Measurements from ENCODE around the gene SLC23A1. TPM values are rescaled to one million over a fixed set of nuclear protein-coding genes. Genes with fewer than 3 reads are reported as not detected.

SLC23A1 gene
- total and polyA plus RNA-seq, 9 of the 15 experiments (the other 6 are each of a cell fraction or from before 2014, with no cell fraction given) = 0.03 to 0.20 (median 0.05) TPM; not detected in 5

DNA sequence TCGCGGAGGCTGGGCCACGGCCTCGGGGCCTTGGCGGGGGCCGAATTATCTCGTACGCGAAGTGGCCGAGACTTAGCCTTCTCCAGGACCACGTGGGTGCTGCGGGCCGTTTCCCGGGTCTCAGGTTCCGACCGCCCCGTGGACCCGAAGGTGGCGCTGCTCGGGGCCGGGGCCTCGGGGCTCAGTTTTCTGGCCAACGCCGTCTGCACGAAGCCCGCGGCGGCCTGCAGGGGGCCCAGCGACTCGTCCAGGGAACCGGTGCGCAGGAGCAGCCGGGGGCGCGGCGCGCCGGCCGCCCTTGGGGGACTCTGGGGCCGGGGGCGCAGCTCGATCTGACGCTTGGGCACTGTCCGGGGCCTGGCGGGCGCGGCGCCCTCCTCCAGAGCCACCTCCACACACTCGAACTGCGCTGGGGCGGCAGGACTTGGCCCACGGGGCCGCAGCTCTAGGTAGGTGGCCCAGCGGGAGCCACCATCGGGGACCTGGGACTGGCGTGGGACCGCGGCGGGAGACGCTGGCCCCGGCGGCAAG is 11.1 kb upstream of the SLC23A1 start:
- H3K27ac ChIP-seq (ENCODE audit: extremely low read depth, low read depth, low read length) = no peak overlapping the region
- ChIA-PET POLR2A (no interaction called here), CTCF (ENCODE audit: low intra/inter-chr PET ratio) (no interaction called here)
- H3K4me3 ChIP-seq = no peak overlapping the region
- no peak overlapping the region for H2AFZ ChIP-seq (ENCODE audit: low read depth, low read length)
- no peaks in the 10 kb centered on the region for H3K36me3 ChIP-seq (ENCODE audit: control insufficient read depth, insufficient read depth, low read length)
- ATAC-seq = no peak
- H3K9me3 ChIP-seq (replicated peaks; ENCODE audit: control insufficient read depth, insufficient read depth, low read depth, low read length) = no peaks in the 10 kb centered on the region; the same call in 1 of the 2 replicates
- 97% methylated on average over 22 of the region's 62 CpGs for WGBS (ENCODE audit: insufficient coverage, low coverage, missing lambda C conversion rate)
- H3K79me2 ChIP-seq (ENCODE audit: control insufficient read depth, insufficient read depth, low read length) = no peaks in the 10 kb centered on the region
- peaks cover 7 to 13% of the 10 kb centered on the region in 2 experiments for H3K4me1 ChIP-seq (replicated peaks in 1 of 2; ENCODE audit: control insufficient read depth in 2 of 2, insufficient read depth in 2 of 2, low read length in 2 of 2)
- TF ChIP-seq NCOA6 (IDR thresholded peaks at IDR 0.05) = no peak
- TF ChIP-seq POLR2G (IDR thresholded peaks at IDR 0.05; ENCODE audit: low read depth, low read length) = 0 out of 2 replicates have a peak, but pooled peaks have one; percentile 36
- DNase-seq (ENCODE audit: extremely low read depth in 1 of 4, low spot score in 3 of 4) = no peak
- no peak overlapping the region for H3K4me2 ChIP-seq (ENCODE audit: insufficient read depth, low read length)
- H3K9me1 ChIP-seq (ENCODE audit: control insufficient read depth, insufficient read depth, low read length) = no peaks in the 10 kb centered on the region
- in situ Hi-C loops (cut with MboI) (no loop called here), intact Hi-C loops (cut with micrococcal nuclease) (no loop called here)
- H3K9ac ChIP-seq (ENCODE audit: insufficient read depth in 1 of 2, low read depth in 2 of 2, low read length in 2 of 2) = no peak overlapping the region
- no peaks in the 10 kb centered on the region for H4K20me1 ChIP-seq (replicated peaks; ENCODE audit: control insufficient read depth, insufficient read depth, low read length)
- no peaks in the 10 kb centered on the region for H3K27me3 ChIP-seq (ENCODE audit: control insufficient read depth in 2 of 2, insufficient read depth in 2 of 2, low read length in 2 of 2)
- no TSS peak for BruUV-seq (replicated peaks)
- no peak for FAIRE-seq

DNA sequence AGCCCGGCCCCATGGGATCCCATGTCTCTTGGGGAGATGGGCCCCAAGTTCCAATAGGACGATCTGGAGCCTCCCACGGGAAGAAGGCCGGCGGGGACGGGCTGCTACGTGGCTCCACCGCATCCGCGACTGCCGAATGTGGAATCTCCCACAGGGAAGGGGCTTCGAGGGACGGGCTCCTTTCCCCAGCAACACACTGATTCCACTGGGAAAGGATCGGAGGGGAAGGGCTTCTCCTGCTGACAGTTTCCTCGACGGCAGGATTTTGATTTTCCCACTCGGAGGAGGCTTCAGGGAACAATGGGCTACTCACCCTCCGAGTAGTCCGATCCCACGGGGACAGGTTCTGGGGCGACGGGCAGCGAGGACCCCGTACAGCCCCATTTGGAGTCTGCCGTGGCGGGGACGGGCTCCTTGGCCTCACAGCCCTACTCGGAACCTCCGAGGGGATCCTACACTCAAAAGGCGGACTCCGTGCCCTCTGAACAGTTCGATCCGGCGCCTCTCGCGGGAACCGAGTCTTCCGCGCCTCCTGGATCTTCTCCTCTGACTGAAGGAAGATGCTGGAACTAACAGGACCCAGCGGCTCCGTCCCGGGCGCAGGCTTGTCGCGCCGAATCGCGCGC is 10.5 kb upstream of the SLC23A1 start:
- Histone ChIP-seq H3K4me1 (replicated peaks in 1 of 2; ENCODE audit: control insufficient read depth in 2 of 2, insufficient read depth in 2 of 2, low read length in 2 of 2) (peaks cover 7 to 17% of the 10 kb centered on the region in 2 experiments), H3K79me2 (ENCODE audit: control insufficient read depth, insufficient read depth, low read length) (no peaks in the 10 kb centered on the region), H3K9me3 (replicated peaks; ENCODE audit: control insufficient read depth, insufficient read depth, low read depth, low read length) (no peaks in the 10 kb centered on the region; the same call in 1 of the 2 replicates), H2AFZ (ENCODE audit: low read depth, low read length) (no peak overlapping the region), H4K20me1 (replicated peaks; ENCODE audit: control insufficient read depth, insufficient read depth, low read length) (no peaks in the 10 kb centered on the region), H3K4me2 (ENCODE audit: insufficient read depth, low read length) (no peak overlapping the region), H3K9me1 (ENCODE audit: control insufficient read depth, insufficient read depth, low read length) (no peaks in the 10 kb centered on the region), H3K4me3 (no peak overlapping the region), H3K27me3 (ENCODE audit: control insufficient read depth in 2 of 2, insufficient read depth in 2 of 2, low read length in 2 of 2) (no peaks in the 10 kb centered on the region), H3K36me3 (ENCODE audit: control insufficient read depth, insufficient read depth, low read length) (no peaks in the 10 kb centered on the region), H3K9ac (ENCODE audit: insufficient read depth in 1 of 2, low read depth in 2 of 2, low read length in 2 of 2) (no peak overlapping the region), H3K27ac (ENCODE audit: extremely low read depth, low read depth, low read length) (no peak overlapping the region)
- in situ Hi-C loops (cut with MboI) (no loop called here), intact Hi-C loops (cut with micrococcal nuclease) (no loop called here)
- WGBS (ENCODE audit: insufficient coverage, low coverage, missing lambda C conversion rate) = 87% methylated on average over 30 of the region's 49 CpGs
- ATAC-seq (no peak), DNase-seq (ENCODE audit: extremely low read depth in 1 of 4, low spot score in 3 of 4) (no peak), FAIRE-seq (no peak)
- CTCF ChIA-PET (ENCODE audit: low intra/inter-chr PET ratio) = no interaction called here
- POLR2A ChIA-PET = no interaction called here
- no peak for TF ChIP-seq NR2C1 (IDR thresholded peaks at IDR 0.05)
- TF ChIP-seq NR2C1 (tag; IDR thresholded peaks at IDR 0.05) = no peak
- no peak for TF ChIP-seq ZNF232 (CRISPR knock-in tag; IDR thresholded peaks at IDR 0.05)
- TF ChIP-seq CCNT2 (IDR thresholded peaks at IDR 0.05; ENCODE audit: borderline replicate concordance, extremely low read depth, insufficient read length, low read depth, low read length) = no peak
- TF ChIP-seq ZBTB8A (IDR thresholded peaks at IDR 0.05; ENCODE audit: partially characterized antibody) = no peak
- TF ChIP-seq, protein P1, sequence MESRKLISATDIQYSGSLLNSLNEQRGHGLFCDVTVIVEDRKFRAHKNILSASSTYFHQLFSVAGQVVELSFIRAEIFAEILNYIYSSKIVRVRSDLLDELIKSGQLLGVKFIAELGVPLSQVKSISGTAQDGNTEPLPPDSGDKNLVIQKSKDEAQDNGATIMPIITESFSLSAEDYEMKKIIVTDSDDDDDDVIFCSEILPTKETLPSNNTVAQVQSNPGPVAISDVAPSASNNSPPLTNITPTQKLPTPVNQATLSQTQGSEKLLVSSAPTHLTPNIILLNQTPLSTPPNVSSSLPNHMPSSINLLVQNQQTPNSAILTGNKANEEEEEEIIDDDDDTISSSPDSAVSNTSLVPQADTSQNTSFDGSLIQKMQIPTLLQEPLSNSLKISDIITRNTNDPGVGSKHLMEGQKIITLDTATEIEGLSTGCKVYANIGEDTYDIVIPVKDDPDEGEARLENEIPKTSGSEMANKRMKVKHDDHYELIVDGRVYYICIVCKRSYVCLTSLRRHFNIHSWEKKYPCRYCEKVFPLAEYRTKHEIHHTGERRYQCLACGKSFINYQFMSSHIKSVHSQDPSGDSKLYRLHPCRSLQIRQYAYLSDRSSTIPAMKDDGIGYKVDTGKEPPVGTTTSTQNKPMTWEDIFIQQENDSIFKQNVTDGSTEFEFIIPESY (CRISPR knock-in tag; IDR thresholded peaks at IDR 0.05) = 0 out of 2 replicates have a peak, but pooled peaks have one; percentile 39
- no peak for TF ChIP-seq EP300 (IDR thresholded peaks at IDR 0.05; ENCODE audit: low read length)
- TF ChIP-seq, protein P2, sequence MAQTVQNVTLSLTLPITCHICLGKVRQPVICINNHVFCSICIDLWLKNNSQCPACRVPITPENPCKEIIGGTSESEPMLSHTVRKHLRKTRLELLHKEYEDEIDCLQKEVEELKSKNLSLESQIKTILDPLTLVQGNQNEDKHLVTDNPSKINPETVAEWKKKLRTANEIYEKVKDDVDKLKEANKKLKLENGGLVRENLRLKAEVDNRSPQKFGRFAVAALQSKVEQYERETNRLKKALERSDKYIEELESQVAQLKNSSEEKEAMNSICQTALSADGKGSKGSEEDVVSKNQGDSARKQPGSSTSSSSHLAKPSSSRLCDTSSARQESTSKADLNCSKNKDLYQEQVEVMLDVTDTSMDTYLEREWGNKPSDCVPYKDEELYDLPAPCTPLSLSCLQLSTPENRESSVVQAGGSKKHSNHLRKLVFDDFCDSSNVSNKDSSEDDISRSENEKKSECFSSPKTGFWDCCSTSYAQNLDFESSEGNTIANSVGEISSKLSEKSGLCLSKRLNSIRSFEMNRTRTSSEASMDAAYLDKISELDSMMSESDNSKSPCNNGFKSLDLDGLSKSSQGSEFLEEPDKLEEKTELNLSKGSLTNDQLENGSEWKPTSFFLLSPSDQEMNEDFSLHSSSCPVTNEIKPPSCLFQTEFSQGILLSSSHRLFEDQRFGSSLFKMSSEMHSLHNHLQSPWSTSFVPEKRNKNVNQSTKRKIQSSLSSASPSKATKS (CRISPR knock-in tag; IDR thresholded peaks at IDR 0.05) = no peak
- BruUV-seq (replicated peaks) = no TSS peak
